IPS-NIHi7 (cell line): ENCODE data around the gene DLG2.
A peak's percentile ranks its signal among the peaks of the same experiment; 100 is the strongest.
"Not testable (repeated sequence)": the region's sequence is repeated elsewhere in the genome, so short reads cannot be mapped to it uniquely, and the experiment has no call there.

Source experiments
- DNase-seq: peaks from one replicate; pipeline ENCODE4 v3.0.0; 2012; ENCODE audit warnings: mixed read lengths; ENCODE audit errors: extremely low spot score

Gene DLG2

DNA sequence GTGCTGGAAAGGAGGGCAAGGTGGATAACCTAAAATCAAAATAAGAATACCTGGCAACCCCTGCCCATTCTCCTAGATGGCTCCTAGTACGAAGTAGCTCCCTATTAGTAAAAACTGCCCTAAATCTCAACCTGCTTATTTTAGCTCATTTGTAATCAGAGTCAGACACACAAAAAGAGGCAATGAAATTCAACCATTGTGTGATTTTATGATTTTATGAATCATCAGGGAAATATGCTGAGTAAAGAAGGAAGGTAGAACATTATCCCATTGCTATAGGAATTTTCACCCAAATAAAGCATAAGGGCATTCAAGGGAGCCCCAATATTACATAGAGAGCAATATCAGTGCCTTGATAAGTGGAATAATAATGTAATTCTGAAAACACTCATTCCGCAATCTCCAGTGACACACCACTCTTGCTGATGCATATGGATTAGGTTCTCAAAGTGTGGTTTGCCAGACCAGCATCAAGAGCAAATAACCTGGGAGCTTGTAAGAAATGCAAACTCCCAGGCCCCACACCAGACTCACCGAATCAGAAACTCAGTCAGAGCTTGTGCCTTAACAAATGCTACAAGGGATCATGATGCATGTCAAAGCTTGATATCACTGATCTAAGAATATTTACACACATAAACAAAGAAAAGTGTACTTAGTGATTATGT lies 789.6 kb downstream of the DLG2 start:
- DNase-seq, result no peak

DNA sequence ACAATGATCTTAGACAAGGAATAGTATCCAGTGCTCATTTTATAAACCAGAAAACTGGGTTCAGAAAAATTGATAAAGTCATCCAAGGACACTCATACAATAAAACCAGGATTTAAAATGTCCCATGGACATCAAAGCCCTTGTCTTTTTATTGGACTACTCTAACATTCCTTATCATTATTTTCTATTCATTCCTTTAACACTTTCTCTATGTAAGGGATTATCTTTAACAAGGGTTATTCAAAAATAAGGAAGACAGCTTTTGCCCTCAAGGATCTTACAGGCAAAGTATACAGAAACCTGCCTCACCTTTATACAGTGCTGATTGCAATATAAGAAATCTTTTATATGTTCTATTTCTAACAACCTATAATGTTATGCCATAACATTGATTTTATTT lies 790.8 kb downstream of the DLG2 start:
- DNase-seq, result no peak

DNA sequence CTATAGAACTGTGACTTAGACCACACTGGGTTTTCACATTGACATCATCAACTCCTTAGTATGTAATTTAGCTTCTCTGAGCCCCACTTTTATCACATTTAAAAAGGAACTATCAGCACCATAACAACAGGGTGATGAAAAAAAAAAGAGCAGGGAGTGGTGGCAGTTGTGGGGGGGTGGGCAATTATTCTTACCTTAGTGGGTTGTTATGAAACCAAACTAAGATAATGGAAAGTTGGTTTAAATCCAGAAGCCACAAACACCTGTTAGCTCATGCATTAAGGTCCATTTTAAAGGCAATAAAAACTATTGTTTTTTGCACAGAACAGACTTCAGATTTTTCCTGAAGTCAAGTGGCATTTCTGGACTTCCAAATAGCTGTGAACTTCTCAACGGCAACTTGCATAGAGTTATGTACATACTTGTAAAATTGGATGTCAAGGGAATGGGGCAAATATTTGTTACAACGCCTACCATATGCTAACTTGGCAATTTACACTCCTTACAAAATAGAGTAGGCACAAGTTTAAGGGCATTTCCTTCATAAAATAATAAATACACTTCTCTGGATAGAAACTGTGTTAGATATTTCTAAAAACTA lies 793.6 kb downstream of the DLG2 start:
- DNase-seq, result no peak

DNA sequence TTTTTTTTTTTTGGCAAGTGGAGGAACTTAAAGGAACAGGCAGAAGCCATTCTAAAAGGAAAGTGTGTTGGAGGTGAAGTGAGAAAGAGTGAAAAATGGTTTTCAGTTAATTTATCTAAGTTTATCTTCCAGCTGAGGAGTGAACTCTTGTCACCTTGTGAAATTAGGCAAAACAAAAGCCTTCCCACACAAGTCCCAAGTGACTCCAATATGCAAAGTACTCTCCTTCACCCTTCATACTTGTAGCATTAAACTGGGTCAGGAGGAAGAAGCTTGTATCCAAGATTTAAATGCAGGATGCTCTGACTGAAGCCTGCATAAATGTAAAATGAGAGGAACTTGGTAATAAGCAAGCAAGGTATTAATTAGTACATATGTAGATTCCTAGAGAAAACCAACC lies 796.8 kb downstream of the DLG2 start:
- DNase-seq, result no peak

DNA sequence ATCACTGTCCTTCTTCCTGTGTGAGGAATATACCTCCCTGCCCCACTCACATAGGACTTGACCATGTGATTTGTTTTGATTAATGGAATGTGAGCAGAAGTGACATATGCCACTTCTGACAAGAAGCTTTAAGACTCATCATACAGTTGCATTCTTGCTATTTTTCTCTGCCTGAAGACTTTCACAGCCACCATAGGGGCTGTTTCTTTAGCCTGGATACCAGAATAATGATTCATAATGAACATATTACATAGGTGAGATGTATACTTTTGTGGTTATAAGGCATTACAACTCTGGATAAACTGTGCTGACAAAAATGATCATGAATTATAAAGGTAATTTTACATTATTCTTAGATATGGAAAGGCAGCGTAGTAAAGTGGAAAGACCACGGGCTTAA lies 798.0 kb downstream of the DLG2 start:
- DNase-seq, result no peak

DNA sequence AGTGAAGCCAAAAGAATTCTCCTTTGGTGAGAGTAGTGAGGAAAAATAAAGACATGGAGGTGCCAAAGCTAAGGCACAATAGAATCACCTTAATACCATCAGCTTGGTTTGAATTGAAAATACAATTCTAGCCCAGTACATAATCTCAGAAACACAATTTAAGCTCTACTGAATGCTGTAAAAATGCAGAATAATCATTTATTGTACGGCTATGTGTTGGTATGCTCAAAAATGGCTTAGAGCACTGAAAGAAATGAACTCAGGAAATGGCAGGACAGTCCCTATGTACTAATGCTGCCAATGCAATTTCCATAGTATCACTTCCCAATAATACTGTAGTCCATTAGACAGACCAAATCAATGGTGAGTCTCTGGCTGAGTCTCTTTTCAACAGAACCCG lies 798.5 kb downstream of the DLG2 start:
- no peak for DNase-seq

DNA sequence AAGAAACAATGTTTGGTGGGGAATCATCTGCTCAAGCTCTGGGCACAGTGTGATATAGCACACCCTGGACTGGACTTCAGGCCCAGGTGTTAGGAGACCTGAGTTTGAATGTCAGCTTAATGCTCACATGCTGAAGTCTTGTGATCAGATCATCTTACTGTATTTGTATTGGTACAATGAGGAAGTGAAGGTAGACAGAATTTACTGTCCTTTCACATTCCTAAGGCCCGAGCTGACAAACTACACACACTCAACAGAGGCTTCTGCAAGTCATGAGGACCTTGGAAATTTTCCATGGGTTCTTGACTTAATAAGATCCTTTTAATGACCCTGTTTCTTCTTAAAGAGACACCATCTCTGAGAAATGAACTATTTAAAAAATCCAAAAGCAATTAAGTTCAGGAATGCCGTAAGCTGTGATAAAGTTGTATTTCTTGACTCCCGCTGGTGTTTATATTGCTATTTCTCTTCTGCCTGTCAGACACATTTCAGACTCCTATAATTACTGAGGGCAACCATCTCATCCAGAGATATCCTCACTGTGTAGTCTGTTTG lies 802.0 kb downstream of the DLG2 start:
- DNase-seq, result no peak

DNA sequence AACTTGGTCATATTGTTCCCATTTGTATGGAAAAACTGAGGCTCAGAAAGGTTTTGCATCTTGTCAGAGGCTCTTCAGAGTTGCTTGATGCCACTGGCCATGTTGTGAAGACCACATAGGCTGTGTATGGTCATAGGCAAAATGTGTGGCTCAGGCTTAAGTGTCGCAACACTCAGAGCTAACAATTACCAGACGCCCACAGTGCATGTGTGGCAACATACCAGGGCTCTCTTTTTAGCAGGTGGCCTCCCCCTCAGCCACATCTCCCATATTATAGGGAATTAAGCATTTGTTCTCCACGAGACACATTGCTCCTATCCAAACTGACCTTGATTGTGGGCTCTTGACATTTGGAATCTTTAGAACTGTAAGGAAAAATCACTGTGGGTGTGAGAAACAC lies 802.5 kb downstream of the DLG2 start:
- DNase-seq, result no peak

DNA sequence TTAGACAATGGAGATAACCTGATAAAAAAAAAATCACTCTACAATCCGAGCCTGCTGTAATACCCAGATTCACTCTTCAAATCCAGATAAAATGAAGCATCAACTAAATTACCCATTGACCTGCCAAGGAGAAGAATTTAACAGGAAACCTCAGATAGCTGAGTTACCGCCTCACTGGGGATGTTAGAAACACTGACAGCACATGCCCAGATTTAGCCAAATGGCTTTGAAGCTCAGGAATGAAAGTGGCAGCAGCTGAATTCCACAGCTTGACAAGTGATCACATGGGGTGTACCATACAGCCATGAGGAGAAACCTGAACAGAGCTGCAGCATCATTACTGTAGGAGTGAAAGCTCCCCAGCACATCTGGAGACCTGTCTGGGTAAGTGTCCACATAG lies 807.6 kb downstream of the DLG2 start:
- no peak for DNase-seq

DNA sequence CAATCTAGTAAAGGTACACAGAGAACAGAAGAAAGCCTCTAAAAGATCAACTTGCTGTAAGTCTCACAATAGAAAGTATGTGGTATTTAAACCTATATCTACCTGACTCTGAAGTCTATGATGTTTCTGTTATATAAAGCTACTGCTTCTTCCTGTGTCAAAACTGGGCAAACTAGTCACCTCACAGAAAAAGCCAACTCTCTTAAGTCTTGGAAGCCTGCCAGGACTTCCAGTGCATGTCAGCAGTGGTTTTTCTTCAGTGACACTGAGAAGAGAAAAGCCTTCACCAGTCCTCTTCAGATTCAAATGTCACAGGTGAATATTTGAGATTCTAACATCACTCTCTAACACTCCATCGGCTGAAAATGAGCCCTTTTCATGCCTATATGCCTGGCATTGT lies 808.0 kb downstream of the DLG2 start:
- no peak for DNase-seq

DNA sequence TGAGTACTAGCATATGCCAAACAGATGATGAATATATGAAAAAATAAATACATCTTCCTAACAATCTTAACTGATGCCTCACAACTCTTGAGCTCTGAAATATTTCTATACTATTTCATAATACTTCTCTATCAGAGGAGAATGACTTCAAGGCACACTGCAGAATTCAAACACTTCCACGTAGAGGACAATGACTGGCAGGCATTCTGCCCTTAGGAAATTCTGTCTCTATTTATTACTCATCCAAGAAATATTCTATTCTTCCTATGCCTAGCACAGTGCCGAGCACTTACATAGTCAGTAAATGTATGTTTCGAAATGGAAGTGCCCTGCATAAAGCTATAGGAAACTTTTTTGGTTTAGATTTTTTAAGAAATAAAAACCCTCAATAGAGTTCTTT lies 809.1 kb downstream of the DLG2 start:
- DNase-seq, result no peak

DNA sequence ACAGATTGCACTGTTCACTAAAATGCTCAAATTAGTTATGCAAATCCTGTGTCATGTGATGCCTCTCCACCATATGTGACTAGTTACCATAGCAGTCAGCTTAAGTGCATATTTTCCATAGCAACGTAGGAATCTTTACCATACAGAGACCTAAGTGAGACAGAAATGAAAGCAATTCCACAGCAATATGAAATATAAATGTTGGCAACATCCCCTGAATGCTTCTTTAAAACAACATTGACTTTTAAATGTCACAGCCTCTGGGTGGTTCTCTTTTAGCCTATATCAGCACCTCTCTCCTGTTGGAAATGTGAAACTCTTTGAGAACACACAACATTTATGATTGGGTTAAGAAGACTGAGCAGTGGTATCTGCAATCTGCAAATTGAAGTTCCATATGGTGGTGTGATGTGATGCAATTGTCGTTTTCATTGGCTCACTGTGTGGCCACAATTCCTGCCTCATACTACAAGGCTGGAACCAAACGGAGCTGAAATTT lies 814.6 kb downstream of the DLG2 start:
- no peak for DNase-seq

DNA sequence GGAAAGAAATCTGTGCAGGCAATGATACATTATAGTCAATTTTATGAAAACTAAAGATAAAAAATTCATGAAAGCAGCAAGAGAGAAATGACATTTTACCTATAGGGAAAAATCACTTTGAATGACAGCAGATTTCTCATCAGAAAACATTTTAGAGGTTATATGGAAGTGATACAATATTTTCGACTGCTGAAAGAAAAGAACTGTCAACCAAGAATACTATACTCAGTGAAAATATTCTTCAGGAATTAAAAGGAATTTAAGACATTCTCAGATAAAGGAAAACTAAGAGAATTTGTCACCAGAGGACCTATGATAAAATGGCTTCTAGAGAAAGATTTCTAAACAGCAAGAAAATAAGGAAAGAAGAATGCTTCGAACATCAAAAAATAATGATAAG lies 820.8 kb downstream of the DLG2 start:
- no peak for DNase-seq

DNA sequence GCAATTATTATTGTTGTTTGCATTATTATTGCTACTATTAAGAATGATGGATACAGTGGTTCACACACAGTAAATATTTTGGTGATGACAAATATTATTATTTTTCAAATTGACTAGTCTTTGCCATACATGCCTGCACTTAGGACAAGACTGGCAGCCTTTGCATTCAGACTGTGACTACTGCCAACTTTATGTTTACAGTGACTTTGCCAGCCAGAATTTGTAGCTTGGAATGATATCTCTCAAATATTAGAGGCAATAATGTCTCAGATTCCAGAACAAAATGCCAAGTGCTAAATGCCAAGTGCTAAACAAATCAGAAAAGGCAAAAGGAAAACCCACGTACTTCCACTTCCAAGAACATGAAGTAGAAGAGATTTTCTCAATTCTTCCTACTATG lies 823.1 kb downstream of the DLG2 start:
- DNase-seq, result no peak

DNA sequence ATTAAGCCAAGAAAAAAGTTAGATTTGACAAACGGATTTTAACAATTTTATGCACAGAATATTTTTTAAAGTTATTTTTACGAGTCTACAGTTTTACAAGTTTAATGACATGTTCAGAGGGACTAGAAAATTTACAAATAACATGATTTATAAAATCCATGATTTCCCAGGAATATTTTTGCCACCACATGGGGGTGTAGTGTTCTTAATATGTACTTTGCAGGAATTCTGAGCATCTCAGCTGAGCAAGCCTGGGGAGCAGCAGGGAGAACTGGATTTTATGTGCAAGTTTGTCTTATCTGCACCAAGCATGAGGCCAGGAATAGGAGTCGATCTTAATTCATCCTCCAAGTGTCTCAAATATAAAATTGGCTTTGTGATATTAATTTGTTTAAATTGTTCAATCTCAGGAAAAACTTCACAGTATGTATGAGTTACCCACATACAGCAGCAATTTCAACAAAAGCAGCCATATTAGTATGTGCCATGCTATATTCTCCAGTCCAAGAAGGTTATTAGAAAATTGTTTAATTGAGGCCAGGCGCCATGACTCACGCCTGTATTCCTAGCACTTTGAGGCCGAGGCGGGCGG lies 826.3 kb downstream of the DLG2 start:
- peak; percentile 22 for DNase-seq

DNA sequence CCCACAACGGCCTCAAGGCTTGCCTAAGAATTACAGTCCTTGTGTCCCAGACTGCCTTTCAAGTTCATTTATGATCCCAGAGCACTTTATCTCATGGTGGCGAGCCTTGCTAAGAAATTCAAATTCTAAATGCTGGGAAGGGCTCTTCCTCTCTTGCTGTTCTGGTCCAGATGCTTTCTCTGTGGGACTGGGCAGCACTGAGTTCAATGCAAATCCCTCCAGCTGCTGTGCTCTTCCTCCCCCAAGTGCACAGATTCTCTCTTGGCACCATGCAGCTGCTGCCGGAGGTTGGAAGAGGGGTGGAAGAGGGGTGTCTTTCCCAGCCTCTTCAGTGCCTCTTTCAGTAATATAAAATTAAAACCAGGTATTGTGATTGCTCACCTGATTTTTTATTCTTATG lies 828.0 kb downstream of the DLG2 start:
- no peak for DNase-seq

DNA sequence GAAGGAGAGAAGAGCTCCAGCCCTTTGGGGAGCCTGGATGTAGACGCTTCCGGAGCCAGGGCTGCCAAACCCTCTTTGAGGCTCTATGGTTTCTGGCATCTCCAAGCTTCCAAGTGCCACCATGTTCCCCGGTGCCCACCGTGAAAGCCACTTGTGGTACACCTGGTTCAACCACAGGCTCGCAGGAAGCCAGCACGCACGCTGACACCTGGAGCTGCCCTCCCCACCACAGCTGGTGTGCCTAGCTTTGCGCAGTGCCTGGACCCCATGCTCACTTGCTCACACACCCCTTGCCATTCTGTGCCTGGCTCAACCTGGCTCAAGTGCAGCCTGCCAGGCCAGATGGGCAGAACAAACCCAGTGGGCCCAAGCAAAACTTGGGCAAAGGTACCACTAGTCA lies 831.4 kb downstream of the DLG2 start:
- no peak for DNase-seq

DNA sequence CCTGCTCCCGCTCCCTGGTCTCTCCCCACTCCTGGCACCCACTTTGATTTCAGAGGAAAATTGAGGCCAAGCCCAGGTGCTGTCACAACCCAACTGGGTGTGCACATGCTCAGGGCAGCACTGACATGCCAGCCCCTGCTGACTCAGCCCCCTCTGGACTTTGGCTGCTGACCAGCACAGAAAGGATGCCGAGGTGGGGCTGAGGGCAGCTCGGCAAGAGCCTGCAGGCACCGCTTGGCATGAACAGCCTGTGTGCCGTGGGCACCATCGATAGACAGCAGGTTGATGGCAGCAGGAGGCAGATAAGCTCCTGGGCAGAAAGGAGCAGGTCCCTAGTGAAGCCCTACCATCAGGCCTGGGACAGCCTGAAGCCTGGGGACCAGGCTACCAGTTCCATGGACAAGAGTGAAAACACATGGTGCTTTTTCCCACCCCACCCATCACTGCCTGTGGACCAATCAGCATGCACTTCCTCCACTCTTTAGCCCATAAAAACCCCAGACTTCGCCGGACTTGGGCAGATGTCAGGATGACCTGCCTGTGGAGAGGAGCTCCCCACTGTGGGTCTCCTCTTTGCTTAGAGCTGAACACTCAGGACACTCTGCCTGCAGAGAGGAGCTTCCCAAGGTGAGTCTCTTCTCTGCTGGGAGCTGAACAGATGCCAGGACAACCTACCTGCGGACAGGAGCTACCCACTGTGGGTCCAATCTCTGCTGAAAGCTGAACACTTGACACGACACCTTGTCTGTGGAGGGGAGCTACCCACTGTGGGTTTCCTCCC lies 832.3 kb downstream of the DLG2 start:
- DNase-seq, result no peak

DNA sequence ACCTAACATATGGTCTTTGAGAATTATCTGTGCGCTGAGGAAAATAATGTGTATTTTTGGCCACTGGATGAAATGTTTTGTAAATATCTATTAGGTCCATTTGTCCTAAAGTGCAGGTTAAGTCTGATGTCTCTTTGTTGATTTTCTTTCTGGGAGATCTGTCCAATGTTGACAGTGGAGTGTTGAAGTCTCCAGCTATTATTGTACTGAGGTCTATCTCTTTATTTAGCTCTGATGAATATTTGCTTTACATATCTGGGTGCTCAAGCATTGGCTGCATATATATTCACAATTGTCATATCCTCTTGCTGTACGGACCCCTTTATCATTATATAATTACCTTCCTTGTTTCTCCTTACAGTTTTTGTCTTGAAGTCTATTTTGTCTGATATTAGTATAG lies 833.8 kb downstream of the DLG2 start:
- DNase-seq, result no peak

DNA sequence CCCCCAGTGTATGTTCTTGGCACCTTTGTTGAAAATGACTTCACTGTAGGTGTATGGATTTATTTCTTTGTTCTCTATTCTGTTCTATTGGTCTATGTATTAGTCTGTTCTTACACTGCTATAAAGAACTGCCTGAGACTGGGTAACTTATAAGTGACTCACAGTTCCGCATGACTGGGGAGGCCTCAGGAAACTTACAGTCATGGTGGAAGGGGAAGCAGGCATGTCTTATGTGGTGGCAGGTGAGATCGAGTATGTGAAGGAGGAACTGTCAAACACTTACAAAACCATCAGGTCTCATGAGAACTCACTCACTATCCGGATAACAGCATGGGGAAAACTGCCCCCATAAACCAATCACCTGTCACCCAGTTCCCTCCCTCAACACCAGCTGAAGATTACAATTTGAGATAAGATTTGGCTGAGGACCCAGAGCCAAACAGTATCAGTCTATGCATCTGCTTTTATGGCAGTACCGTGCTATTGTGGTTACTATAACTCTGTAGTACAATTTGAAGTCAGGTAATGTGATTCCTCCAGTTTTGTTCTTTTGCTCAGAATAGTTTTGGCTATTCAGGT lies 836.2 kb downstream of the DLG2 start:
- no peak for DNase-seq

DNA sequence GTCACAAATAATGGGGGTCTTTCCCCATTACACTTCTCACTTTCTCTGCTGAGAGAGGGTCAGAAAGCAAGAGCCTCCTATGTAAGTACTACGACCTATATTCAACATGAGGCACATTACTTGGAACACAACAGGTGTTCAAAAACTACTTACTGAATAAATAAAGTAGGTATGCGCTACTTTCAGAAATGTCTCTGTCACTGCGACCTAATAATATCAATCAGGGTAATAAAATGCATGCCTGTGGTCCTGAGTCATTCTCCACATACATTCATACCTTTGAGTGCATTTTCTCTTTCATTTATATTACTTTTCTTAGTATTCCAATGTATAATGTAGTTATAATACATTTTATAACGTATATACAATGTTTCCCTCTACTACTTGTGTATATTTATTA lies 838.9 kb downstream of the DLG2 start:
- DNase-seq, result no peak

DNA sequence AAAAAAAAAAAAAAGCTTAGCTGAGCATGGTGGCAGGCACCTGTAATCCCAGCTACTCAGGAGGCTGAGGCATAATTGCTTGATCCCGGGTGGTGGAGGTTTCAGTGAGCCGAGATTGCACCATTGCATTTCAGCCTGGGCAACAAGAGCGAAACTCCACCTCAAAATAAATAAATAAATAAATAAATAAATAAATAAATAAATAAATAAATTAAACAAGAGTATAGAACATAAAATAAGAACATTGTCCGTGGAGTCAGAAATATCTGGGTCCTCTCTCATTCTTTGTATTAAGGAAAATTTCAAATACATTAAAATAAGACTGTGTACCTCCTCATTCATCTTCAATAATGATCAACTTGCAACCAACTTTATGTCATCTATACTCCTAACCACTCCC lies 843.0 kb downstream of the DLG2 start:
- not testable (repeated sequence) for DNase-seq
